PFSK-1 (cell line): ENCODE measurements around the gene COQ7.

Source experiments
- POLR2AphosphoS5 ChIP-seq: IDR thresholded peaks from 2 replicates; pipeline ENCODE4 v1.6.1; 2012; ENCODE audit warnings: low read depth, mild to moderate bottlenecking, control low read depth, low read length, moderate library complexity
- REST ChIP-seq, 2 experiments: IDR thresholded peaks; 2 replicates each; pipeline versions ENCODE4 v1.6.1 to v1.8.0; 2011 to 2012; ENCODE audit warnings: low read depth in 2 of 2, low read length in 2 of 2, control low read depth in 1 of 2, inconsistent platforms in 1 of 2, mild to moderate bottlenecking in 1 of 2, moderate library complexity in 1 of 2; ENCODE audit not compliant: insufficient read depth in 1 of 2
- SIN3A ChIP-seq: IDR thresholded peaks from 2 replicates; pipeline ENCODE4 v1.6.1; 2012; ENCODE audit warnings: mild to moderate bottlenecking, low read length, moderate library complexity, borderline replicate concordance; ENCODE audit not compliant: insufficient read depth
- TAF1 ChIP-seq: IDR thresholded peaks from 2 replicates; pipeline ENCODE4 v1.6.1; 2012; ENCODE audit warnings: low read length, control low read depth, borderline replicate concordance; ENCODE audit not compliant: insufficient read depth

- TF ChIP-seq POLR2AphosphoS5 (no peak), REST (IDR thresholded peaks at IDR 0.05; ENCODE audit: insufficient read depth in 1 of 2, low read depth in 2 of 2, low read length in 2 of 2) (no peak), SIN3A (no peak), TAF1 (no peak)
Observed at GRCh38 chr16:19105131-19105530, 37.7 kb downstream of the COQ7 start.
